Mesothelial cell of epicardium (in vitro differentiated cells): ENCODE data around the gene KCNJ3. TPM values are rescaled to one million over a fixed set of nuclear protein-coding genes. Genes with fewer than 3 reads are reported as not detected.

ENCODE experiments used
- DNase-seq, 2 experiments: peaks; one replicate each; pipeline ENCODE4 v3.0.0; 2021; ENCODE audit warnings: low spot score in 2 of 2; ENCODE audit not compliant: unreplicated experiment in 2 of 2
- H3K27ac Mint-ChIP-seq: 2 replicates; pipeline ENCODE4 v1.8.0; 2021; ENCODE audit warnings: mixed read lengths
- H3K27me3 Mint-ChIP-seq: 2 replicates; pipeline ENCODE4 v1.8.0; 2021; ENCODE audit warnings: low read depth, mixed read lengths
- H3K36me3 Mint-ChIP-seq: 2 replicates; pipeline ENCODE4 v1.8.0; 2021; ENCODE audit warnings: mixed read lengths
- H3K4me1 Mint-ChIP-seq: 2 replicates; pipeline ENCODE4 v1.8.0; 2021; ENCODE audit warnings: mixed read lengths
- H3K4me3 Mint-ChIP-seq: 2 replicates; pipeline ENCODE4 v1.8.0; 2021; ENCODE audit warnings: mild to moderate bottlenecking, moderate library complexity, mixed read lengths
- H3K9me3 Mint-ChIP-seq: 2 replicates; pipeline ENCODE4 v1.8.0; 2021; ENCODE audit warnings: mixed read lengths
- total RNA-seq: library from RNA; stranded (reverse); gene quantifications from 3 replicates; pipeline ENCODE4 v1.2.1, GENCODE V29; 2021
- TF ChIP-seq, protein P1 (sequence below): fragments of 200-600 bp; sonication (generic); IDR thresholded peaks from one replicate; pipeline ENCODE4 v1.5.0; 2021; ENCODE audit warnings: antibody characterized with exemption; ENCODE audit not compliant: unreplicated experiment

Gene KCNJ3
- total RNA-seq, 1 donor from 2014 or later: 1.4 TPM

DNA sequence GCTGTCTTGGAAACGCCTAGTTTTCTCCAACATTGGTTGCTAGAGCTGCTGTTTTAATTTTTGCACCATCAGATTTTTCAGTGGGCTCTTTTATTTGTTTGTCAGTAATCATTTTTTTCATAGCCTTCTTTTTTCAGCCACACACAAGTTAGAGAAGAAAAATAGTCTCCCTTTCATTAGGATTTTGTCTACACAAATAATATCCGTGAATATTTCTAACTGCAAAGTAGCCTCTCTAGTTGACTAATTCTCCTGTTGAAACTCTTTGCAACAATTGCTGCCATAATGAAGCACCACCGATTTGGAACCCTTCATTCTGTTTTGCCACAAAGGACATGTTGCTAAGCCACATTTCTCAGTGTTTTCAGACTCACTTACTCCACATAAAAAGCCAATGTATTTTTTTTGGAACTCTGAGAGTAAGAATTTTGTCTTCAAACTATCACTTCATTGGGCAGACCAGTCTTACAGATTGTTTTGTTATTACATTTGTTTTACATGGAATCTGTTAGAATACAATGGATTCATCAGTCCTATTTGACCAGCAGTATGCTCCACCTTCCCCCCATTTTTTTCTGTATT, 9.6 kb downstream of the KCNJ3 start:
- Mint-ChIP-seq H3K27me3 (no peaks in the 10 kb centered on the region), H3K9me3 (no peaks in the 10 kb centered on the region), H3K4me3 (no peak overlapping the region), H3K36me3 (no peaks in the 10 kb centered on the region), H3K27ac (no peak overlapping the region), H3K4me1 (peaks cover 4% of the 10 kb centered on the region)
- no peak for DNase-seq
- TF ChIP-seq, protein P1, sequence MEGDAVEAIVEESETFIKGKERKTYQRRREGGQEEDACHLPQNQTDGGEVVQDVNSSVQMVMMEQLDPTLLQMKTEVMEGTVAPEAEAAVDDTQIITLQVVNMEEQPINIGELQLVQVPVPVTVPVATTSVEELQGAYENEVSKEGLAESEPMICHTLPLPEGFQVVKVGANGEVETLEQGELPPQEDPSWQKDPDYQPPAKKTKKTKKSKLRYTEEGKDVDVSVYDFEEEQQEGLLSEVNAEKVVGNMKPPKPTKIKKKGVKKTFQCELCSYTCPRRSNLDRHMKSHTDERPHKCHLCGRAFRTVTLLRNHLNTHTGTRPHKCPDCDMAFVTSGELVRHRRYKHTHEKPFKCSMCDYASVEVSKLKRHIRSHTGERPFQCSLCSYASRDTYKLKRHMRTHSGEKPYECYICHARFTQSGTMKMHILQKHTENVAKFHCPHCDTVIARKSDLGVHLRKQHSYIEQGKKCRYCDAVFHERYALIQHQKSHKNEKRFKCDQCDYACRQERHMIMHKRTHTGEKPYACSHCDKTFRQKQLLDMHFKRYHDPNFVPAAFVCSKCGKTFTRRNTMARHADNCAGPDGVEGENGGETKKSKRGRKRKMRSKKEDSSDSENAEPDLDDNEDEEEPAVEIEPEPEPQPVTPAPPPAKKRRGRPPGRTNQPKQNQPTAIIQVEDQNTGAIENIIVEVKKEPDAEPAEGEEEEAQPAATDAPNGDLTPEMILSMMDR: no peak

DNA sequence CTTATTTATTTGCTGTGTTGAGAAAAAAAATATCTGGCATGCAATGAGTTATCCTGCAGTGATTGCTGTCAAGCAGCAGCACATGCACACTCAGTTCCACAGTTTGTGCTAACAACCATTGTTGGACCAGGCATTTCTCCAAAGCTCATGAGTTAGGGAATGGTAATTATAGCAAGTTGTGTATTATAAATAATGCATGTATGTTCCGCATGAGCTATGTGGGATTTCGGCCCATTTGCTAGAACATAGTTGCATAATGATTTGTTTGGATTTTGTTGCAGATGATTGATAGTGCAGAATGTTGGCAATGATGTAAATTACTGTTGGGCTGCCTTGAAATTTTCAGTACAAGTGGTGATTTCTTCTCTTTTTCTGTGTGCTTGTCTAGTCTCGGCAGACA, 10.7 kb downstream of the KCNJ3 start:
- DNase-seq: no peak
- Mint-ChIP-seq H3K4me3 (no peak overlapping the region), H3K27ac (no peak overlapping the region), H3K4me1 (peaks cover 10% of the 10 kb centered on the region), H3K27me3 (no peaks in the 10 kb centered on the region), H3K36me3 (no peaks in the 10 kb centered on the region), H3K9me3 (no peaks in the 10 kb centered on the region)
- TF ChIP-seq, protein P1: no peak

DNA sequence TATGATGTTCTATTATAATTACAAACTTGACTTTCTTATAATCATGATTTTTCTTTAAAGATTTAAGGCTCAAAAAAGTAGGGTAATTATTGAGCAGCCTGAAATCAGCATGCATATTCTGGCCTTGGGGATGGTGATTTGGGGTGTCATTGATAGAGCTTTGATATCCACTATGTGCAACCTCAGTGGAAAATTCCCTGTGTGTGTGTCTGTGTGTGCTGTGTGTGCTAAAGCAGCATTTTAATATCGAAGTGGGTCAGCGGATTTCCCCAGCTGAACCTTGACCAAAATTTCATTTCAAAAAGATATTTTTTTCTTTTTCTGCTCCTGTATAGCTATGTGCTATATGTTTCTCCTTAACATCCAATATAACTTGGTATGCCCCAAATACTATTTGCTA, 11.6 kb downstream of the KCNJ3 start:
- Mint-ChIP-seq H3K27ac (no peak overlapping the region), H3K9me3 (no peaks in the 10 kb centered on the region), H3K36me3 (no peaks in the 10 kb centered on the region), H3K4me1 (peaks cover 13% of the 10 kb centered on the region), H3K27me3 (no peaks in the 10 kb centered on the region), H3K4me3 (no peak overlapping the region)
- TF ChIP-seq, protein P1: no peak
- DNase-seq: no peak

DNA sequence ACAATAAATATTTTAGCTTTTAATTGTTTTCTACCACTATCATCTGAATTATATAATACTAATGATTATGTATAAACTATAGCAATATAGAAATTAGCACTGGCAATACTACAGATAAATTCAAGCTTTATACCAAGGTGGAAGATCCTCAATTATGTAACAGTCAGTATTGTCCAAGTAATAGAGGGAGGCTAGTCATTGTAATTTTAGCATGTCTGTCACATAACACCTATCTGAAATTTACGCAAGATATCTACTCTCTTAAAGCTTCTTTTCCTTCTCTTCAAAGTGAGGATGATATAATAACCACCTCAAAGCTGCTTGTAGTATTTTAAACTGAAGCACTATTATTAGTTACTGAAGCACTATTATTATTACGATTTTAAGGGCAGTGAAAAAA, 12.2 kb downstream of the KCNJ3 start:
- Mint-ChIP-seq H3K27ac (no peak overlapping the region), H3K4me1 (peaks cover 13% of the 10 kb centered on the region), H3K36me3 (no peaks in the 10 kb centered on the region), H3K27me3 (no peaks in the 10 kb centered on the region), H3K9me3 (no peaks in the 10 kb centered on the region), H3K4me3 (no peak overlapping the region)
- DNase-seq: no peak
- TF ChIP-seq, protein P1: no peak

DNA sequence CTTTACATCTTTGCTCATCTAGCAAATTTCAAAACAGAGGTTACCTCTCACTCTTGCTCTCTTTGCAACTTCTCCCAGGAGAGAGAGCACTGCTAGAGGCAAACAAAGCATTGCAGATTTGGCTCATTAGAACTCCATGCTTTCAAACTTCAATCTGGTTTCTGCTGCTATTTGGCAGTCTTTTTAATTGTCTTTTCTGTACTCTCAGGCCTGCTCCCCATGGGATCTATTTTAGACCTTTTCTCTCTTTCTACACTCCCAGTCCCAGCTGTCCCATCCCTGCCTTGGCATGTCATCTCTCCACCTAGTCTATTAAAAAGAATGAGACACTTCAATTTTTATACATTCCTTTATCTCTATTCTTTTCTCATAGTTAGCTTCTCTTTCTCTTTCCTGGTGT, 15.2 kb downstream of the KCNJ3 start:
- TF ChIP-seq, protein P1: no peak
- Mint-ChIP-seq H3K4me3 (no peak overlapping the region), H3K4me1 (peaks cover 13% of the 10 kb centered on the region), H3K9me3 (no peaks in the 10 kb centered on the region), H3K27me3 (no peaks in the 10 kb centered on the region), H3K36me3 (no peaks in the 10 kb centered on the region), H3K27ac (no peak overlapping the region)
- no peak for DNase-seq

DNA sequence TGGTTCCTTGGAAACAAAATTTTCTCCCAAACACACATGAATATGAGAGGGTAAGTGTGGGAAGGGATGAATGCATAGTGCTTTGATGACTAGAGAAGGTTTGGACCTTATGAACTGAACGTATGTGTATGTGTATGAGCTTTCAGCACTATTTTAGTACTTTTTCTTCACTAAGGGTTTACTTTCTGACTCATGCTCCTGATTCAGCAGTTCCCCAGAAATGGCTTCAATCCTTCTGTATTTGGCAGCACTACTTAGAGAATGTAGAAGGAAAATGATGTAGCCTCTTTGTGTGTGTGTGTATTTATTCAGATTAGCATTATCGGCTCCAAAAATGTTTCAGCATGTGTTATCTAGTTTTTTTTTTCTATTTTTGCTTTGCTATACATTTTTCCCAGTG, 22.2 kb downstream of the KCNJ3 start:
- peak overlapping the region; percentile 10 for H3K27ac Mint-ChIP-seq
- peaks cover 1% of the 10 kb centered on the region for H3K36me3 Mint-ChIP-seq
- TF ChIP-seq, protein P1: no peak
- H3K4me3 Mint-ChIP-seq: no peak overlapping the region
- H3K9me3 Mint-ChIP-seq: peaks cover 3% of the 10 kb centered on the region
- peaks cover 11% of the 10 kb centered on the region for H3K4me1 Mint-ChIP-seq
- H3K27me3 Mint-ChIP-seq: no peaks in the 10 kb centered on the region
- no peak for DNase-seq
